Inferior parietal cortex (tissue), 1 donor: ENCODE results near the gene COL4A6.

Experiments used
- DNase-seq: peaks from one replicate; pipeline ENCODE4 v3.0.0-alpha.2; 2016; ENCODE audit errors: extremely low spot score

COL4A6 gene

DNA sequence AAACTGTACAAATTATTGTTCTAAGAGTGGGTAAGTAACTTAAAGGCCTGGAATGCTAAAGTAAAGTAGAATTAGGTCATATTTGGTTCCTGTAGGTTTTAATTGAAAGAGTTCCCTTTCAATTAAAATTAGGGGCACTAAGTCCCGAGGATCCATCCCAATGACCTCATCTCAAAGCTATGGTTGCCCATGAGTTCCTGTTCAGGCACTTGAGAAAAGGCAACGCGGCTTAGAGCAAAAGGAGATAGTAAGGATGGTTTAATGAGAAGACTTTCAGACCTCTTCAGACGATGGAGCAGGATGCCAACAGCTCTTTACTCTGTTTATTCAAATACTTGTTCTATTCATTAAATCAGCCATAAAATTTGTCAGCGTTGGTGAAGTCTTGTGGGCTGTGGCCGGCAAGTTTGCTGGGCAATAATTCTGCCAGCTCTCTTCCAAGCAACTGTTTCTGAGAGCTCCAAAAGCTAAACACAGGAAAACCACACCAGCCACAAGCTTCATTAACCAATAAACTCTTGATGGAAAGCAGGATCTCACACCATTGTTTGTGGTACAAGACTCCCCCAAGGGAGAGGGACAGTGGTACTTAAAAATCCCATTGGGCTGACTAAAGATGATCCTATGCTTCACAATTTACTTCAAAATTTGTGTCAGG is 167.4 kb downstream of the COL4A6 start:
- DNase-seq: no peak

DNA sequence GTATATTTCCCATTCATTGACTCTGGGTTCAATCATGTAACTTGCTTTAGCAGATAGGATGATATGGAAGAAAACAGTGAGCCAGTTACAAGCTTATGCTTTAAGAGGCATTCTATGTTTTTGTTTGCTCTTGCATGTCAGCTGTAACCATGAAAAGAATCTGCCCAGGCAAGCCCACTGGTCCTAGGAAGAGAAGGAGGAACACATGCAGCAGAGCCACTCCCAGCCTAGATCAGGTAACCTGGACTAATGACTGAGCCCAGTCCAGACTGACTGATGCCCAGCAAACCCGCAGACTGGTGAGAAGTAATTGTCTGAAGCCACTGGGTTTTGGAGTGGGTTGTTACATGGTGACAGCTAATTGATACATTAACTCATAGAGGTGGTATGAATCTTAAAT is 167.9 kb downstream of the COL4A6 start:
- DNase-seq: no peak

DNA sequence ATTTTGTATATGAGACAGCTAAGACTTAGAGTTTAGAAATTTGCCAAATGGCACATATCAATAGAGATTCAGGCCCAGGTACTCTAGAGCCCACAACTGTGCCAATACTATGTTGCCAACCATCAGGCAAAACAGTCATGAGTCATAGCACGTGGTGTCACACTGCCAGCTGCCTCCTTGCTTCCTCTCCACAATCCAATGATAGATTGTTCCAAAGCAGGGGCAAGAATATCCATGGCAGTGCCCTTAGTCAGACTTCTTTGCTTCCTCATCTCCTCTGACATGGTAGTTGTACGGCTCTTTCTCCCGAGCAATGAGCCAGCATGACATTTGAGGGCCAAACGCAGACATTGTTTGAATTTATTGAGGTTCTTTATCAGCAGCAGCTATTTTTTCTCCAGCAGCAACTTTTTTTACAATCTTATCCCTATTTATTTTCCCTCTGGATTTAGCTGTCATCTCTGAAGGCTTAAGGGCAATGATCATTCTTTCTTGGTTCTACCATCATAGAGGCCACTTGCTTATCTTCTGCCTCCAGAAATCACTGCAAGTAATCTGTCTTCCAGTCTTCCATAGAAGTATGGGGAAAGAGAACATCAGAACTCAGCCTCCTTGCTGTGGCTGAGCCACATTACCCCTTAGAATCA is 169.7 kb downstream of the COL4A6 start:
- no peak for DNase-seq

DNA sequence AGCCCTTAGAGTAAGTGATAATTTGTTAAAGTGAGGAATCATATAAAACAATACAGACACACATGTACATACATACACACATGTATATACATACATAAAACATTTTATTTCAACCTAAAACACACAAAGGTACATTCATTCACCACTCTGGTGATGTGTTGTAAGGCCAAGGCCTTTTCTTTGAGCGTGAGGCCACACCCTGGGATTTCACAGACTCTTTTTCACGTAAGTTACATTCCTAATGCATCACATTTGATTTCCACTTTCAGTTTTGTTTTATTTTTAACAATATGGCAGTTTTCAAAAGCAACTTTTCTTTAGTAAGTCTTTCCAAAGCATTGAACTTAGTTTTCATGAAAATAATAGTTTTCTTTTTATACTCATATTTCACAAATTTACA is 170.7 kb downstream of the COL4A6 start:
- DNase-seq: no peak

DNA sequence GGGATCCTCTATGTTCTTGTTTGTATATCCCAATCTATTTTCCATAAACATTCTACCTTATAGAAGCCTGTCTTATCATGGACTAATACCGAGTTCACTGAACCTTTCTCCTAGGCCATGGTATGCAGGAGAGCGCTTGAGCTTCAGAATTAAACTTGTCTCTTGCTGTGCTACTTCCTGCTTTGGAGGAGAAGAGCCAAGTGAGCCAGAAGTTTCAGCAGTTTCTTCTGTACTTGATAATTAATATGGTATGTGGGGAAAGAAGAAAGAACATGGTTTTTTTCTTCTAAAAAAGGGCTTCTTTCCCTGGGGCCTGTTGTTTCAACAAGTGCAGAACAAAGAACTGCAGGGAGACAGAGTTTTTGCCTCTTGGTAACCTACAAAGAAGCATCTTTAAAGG is 173.8 kb downstream of the COL4A6 start:
- no peak for DNase-seq

DNA sequence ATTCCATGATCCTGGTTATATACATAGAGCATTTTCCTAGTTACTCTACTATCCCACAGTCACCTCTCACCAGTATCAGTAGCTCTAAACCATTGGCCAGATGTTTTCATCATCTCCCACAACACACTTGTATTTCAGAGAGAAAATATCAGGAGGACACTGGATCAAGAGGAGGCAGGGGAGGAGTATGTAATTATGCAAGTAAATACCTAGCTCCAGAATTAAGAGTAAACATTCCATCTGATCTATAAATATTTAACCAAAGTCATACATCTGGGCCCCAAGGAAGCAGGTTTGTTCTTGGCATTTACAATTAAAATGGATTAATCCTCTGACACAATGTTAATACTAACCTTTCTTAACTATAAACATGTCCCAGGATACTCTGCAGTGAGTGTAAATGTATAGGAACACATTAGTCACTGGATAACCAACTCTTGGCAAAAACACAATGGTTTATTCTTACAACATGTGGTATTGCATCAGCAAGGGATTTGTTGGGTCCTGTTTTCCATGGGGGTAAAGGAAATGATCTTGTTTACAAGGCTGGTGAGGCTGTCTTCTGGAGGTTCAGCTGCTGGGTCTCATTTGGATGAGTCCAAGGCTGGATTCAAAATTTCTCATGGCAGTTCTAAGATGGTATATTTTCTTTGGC is 176.5 kb downstream of the COL4A6 start:
- no peak for DNase-seq

DNA sequence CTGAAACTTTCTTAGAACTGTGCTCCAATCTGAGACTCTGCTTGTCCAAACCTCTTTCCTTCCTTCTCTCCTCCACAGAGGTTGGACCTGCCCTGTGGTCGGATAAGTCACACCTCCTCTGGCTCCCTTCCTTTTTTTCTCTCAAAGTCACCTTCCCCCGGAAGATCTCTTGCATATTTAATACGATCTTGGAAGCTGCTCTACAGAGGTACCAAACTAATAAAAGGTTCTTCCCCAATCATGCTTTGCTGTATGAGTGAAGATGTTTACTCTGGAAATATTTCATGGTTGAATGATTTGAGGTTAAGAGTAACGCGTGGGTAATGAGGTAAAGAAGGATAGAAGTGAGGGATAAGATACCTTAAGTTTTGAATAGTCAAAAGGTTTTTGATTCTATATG is 180.7 kb downstream of the COL4A6 start:
- no peak for DNase-seq

DNA sequence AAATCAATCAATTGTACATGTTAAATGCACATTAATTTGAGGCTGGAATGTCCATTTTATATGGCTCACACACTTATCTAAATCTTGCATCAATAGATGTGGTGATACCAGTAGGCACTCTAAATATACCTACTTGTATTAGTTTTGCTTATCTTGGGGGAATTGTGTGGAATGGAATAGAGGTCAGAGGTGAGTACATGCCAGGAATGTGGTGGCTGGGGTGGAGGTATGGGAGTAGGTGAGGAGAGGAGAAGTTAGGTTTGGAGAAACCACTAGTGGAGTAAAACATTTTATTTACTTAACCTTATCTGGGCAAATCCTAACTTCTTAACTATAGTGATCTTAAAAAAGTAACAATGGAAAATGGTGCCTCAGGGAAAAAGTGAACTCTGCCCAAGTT is 183.6 kb downstream of the COL4A6 start:
- DNase-seq: no peak

DNA sequence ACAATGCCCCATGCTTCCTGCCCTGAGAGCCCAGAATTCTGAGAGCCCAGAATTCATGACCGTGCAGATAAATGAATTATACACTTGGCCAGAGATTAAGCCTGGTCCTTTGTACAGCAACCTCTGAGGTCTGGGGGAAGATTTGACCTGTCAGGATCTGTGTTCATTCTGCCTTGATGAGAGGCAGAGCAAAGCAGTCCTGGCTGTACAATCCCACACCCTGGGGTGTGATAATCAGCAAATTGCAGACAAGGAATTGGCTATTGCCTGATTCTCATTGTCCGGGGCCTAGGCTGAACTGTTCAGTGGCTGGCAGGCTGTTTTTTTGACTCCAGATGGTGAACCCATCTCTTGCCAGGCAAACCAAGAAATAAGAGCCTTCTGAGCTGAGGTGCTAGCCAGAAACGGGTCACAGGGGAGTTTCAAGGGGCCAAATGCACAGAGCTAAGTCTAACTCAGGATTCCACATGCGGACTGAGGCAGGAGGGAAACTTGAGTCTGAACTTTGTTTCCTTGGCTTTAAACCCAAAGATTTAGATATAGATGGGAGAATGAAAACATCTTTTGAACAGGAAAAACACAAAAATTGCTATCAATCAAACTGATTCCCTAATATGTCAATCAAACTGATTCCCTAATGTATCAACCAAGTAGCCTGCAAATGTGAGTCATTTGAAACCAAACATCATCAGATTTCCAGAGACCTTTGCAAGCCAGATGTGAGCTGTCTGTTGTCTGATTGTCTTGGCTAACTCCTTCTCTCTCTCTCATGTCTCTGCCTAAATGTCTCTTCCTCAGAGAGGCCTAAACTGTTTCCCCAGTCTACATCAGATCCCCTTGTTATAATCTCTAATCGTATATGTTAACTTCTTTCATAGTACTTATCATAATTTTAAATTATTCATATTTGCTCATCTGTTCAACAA is 187.3 kb downstream of the COL4A6 start:
- no peak for DNase-seq

DNA sequence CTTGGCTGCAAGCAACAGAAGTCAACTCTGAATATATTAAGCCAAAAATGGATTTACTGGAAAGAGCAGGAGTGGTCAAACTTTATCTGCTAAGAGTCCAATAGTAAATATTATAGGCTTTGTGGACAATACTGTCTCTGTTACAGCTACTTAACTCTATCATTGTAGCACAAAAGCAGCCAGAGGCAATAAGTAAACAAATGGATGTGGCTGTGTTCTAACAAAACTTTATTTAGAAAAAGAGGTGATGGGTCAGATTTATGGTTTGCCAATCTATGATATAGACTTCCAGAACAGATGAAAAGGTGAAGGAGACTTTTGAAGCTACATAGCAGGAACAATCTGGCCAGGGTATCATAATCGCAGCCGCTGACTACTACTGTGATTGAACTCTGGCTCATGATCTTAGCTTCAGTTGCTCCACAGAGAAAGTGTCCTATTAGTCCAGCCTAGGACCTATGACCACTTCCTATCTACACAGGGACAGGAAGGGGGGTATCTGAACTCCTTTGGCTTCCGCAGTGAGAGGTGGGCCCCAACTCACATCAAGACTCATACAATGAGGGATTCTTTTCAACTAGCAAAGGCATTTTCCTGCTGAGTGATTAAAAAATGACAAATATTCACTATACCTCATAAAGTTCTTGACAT is 191.8 kb downstream of the COL4A6 start:
- DNase-seq: no peak

DNA sequence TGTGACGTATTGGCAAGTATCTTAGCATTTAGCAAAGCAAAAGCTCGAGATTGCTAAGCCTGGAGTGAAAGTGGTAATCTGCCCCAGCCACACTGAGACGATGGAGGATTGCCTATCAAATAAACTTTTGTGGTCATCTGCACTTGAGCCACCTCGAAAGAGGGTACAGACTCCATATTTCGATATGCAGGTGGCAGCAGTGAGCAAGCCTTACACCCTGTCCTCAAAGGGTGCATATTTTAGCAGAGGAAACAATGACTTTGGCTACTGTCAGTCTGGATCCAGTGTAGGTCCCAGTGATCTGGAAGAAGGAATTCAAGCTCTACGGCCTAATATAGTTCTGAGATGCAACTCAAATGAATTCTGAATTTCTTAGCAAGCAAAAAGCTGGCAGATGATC is 192.8 kb downstream of the COL4A6 start:
- no peak for DNase-seq

DNA sequence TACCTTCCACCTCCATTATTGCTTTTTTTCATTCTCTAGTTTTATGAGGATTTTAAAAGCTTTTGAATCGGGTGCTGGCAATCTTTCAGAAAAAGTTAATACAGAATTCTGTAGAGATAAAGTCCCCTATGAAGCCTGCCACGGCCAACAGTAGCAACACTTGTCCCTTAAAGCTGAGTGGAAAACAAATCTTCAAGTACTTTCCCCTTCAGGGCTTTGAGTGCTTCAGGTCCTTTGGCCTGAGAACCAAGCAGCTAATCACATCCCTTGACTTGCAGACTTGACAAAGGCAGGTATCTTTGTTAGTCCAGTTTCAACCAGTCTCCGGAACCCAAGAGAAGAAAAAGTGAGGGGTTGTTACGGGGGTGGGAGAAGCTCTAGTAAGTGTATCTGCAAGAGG is 202.2 kb downstream of the COL4A6 start:
- no peak for DNase-seq

DNA sequence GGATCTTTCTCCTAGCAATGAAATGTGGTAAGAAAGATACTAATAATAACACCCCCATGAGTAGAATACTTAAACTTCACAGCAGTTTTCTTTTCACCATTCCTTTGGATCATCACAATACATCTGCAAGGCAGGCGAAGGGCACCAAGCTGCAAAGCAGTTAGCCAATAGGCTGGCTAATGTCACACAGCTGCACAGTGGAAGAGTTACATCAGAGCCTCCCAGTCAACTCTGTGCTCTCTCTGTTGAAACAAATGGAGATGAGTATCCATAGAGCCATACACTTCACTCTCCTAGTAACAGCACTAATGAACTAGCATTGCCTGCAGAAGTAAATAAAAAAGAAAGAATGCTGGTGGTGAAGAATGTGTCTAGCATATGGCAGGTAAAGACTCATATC is 207.6 kb downstream of the COL4A6 start:
- DNase-seq: no peak

DNA sequence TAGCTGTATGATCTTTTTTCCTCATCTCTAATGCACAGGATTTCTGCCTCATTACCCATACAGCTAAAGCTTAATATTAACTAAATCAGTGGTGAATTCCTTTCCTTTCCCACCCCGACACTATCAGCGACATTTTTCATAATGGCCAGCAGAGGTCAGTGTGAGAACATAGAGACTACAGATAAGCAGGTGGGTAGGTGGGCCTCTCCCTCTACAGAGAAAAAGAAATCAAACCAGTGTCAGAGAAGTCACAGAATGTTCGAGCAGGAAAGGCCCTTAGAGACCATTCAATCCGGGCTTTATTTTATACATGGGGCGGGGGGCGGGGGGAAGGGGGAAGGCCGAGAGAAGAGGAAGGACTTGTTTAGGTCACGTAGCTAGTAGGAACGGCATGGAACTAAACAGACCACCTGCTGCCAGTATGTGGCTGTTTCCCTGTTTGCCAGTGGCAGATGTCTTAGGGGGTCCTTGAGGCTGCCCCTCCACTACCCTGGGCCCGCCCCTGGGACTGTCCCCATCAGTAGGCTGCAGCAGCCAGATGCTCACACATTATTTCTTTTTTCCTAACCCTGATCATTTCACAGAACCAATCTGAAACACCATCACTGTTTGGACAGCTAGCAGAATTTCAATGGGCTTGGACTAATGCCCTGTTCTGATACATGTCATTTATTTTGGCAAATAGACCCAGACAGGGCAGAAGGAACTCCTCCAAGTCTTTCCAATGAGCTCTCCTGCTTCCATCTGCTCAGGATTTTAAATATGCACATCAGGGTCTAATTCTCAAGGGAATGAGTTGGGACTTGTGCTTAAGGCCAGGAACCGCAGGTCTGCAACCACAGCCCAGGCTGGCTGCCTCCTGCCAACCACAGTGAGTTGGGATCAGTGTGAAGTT is 213.2 kb downstream of the COL4A6 start:
- DNase-seq: peak; percentile 16

DNA sequence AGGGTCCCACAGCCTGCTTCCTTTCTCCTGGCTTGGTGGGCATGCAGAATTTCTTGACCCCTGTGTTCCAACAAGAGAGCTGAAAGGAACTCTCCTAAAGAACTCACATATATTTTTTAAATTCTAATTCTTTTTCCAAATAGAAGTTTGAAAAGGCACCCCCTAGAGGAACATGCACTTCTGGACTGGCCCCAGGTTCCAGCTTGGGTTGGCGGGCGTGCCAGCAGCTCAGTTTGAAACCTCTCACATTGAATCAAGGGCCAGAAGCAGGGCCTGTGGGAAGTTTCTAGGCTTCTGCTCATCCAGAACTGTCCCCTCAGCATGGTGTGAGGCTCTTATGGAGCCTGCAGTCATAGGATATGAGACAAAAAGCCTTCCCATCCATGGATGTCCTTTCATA is 214.0 kb downstream of the COL4A6 start:
- DNase-seq: no peak

DNA sequence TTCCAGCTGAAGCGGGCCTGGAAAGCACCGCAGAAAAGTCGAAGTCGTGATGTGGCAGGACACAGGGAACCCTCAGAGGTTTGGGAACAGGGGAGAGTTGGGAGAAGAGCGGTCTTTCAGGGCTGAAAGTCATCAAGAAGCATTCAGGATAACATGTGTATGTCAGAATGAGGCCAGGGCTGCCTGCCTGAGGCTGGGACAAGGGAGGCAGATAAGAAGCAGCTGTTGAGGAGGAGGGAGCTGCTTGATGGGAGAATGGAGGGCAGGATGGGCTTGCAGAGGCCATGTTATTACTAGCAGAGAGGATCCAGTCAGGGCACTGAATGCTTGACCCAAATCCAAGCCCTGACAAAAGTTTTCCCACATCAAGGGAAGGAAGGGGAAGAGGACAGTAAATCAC is 214.6 kb downstream of the COL4A6 start:
- DNase-seq: no peak

DNA sequence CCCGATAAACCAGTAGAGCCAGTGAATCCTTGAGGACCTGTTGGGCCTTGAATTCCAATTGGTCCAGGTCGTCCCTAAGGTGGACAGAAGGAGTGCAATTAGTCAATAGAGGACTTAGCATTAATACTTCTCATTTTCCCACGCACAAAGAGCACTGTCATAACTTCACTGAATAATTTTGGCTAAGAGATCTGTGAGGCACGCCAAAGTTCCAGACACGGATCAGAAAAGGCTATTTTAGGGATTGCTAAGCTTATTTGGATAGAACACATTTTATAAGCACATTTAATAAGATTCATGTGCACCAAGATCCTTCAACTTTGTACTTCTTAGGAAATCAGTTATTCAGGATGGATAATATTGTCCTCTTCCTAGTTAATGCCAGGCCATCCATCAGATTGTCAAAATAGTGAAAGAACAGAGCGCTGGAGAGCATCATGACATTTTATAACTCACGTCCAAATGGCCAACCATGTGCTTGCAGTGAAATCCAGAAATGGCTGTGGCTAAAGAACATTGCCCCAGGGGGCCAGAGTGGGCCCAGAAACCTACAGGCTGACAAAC is 216.8 kb downstream of the COL4A6 start:
- DNase-seq: no peak

DNA sequence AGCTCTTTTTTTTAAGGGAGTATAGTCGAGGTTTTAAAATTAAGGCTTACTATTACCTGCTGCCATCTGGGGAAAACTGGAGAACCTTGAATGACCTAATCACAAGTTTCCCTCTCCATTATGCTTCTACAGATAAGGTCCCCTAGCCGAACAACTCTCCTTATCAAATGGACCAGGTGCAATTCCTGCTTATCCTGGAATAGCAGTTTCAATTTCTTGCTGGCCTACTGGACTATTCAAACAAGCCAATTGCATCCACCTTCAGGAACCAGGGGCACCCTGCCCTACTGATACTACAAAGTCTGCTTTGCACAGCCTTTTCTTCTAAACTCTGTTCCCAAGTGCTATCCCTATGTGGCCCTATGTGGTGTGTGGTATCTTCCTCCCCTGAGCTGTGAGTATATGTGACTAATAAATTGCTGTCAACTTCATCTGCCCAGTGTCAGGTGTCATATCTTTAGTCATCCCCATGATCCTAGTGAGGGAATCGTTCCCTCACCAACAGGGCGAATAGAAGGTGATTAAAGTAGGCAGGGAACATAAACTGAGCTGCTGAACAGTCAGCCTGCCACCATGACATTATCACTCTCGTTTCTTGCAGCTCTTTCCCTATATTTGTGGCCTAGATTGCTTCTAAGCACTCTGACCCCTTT is 218.1 kb downstream of the COL4A6 start:
- no peak for DNase-seq

DNA sequence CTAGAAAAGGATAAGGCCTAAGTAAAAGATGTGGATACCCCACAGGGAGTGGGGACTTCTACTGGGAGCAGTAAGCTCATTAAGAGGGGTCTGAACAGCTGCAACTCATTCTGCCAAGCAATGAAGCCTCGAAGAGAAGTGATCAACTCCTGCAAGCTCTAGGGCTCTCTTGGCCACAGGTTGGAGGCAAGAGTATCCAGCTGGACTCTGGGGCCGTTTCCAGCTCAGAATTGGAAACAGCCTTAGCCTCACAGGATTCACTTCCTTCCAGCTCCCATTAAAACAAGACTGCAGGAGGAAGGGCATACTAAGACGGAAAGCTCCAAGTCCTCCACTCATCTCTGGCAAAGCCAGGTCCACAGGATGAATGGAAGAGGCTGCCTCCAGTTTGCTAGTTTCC is 220.3 kb downstream of the COL4A6 start:
- DNase-seq: no peak
